Hematopoietic multipotent progenitor cell treated with erythropoietin and hydrocortisone succinate and interleukin-3 and kit ligand, for 6 days (in vitro differentiated cells): ENCODE data around the gene NIBAN1.

Experiments
- DNase-seq: peaks from one replicate; pipeline ENCODE4 v3.0.0-alpha.2; 2015

Gene NIBAN1

GRCh38 chr1:184941410-184941733 lies 32.9 kb downstream of the NIBAN1 start:
- no peak for DNase-seq

GRCh38 chr1:184940694-184941409 lies 33.5 kb downstream of the NIBAN1 start:
- DNase-seq, result no peak

GRCh38 chr1:184940226-184940625 lies 34.1 kb downstream of the NIBAN1 start:
- no peak for DNase-seq

- DNase-seq, result no peak
Observed at GRCh38 chr1:184937729-184938128, 36.6 kb downstream of the NIBAN1 start.

DNA sequence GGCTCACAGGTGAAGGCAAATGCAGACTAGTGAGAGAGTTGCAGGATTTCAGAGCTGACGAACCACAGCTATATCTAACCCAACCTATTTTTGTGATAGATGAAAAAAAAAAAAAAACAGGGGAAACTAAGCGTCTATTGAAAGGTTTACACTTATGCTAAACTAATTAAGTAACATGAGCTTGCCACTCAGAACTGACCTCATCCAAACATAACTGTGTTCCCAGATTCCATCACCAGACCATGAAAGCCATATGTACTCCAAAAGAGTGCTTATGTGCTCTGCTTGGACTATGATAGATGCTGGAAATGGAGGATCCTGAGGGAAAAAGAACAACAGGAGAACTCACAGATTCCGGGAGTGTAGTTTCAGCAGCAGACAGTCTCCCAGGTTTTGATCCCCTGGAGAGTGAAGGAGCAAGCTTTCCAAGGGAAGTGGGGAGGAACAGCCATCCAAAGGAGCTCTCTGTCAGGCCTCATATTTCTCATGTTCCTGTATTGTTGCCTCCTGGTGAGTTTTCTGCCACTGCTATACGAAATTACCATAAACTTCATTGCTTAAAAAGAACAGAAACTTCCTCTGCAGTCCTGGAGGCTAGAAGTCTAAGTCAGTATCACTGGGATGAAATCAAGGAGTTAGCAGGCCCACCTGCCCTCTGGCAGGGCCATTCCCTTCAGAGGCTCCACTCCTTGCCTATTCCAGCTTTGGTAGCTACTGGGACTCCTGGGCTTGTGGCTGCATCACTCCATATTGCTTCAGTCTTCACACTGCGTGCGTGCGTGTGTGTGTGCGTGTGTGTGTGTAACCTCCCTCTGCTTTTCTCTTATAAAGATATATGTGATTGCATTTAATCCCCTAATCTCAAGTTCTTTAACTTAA lies 38.1 kb downstream of the NIBAN1 start:
- DNase-seq, result no peak

DNA sequence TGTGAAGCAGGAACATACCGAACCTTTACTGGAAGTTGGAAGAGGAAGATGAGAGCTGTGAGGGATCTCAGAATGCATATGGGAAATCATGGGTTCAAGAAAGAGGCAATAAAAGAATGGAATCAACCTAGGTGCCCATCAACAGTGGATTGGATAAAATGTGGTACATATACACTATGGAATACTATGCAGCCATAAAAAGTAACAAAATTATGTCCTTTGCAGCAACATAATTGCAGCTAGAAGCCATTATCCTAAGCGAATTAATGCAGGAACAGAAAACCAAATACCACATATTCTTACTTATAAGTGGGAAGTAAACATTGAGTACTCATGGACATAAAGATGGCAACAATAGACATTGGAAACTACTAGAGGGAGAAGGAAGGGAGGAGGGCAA lies 40.4 kb downstream of the NIBAN1 start:
- no peak for DNase-seq

- DNase-seq, result no peak
Observed at GRCh38 chr1:184932319-184932718, 42.0 kb downstream of the NIBAN1 start.

DNA sequence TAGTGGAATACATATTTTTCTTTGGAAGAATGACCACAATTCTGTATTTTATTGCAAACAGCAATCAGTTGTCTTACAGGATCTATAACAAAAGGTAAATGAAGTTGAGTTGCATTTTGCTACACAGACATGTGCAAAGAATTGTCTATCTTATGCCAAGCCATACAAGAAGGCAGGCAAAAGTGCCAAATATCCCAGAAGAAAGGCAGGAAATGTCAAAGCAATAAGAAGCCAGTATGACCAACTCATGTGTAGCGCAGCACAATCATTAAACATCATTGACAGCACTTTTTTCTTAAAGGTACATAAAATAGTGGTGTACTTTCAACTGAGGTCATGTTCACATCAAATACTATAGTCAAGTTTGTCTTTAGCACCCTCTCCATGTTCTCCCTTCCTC lies 42.7 kb downstream of the NIBAN1 start:
- DNase-seq, result no peak

DNA sequence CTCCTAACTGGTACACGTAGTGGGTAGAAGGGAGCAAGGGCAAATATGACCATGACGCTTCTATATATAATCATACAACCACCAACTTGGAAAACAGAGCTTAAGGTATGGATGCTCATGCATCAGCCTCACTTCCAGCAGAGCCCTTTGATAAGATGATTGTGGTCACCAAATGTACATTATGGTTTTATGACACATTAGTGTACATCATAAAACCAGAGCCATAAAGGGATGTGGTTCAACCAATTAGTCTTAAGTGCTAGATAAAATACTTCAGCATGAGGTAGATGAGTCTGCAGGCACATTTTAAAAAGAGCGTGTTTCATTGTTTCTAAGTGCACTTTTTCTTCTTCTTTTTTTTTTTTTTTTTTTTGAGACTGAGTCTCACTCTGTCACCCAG lies 43.7 kb downstream of the NIBAN1 start:
- peak; percentile 71 for DNase-seq

DNA sequence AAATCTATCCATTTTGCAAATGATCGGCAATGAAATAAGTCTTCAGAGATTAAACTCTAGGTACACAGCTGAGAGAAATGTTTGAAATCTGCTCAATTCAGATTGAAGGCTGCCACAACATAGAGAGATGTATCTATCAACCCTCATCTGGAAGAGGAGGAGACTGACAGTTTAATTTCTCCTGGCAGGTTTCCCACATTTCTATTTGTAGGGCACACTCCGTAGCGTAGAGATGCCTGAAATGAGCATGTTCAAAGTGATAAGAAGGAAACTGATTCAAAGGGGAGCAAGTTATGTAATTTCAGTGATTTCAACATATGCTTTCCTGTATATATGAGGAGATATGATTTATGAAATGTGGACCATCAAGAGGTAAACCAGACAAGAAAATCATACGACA lies 44.1 kb downstream of the NIBAN1 start:
- DNase-seq, result peak; percentile 85

DNA sequence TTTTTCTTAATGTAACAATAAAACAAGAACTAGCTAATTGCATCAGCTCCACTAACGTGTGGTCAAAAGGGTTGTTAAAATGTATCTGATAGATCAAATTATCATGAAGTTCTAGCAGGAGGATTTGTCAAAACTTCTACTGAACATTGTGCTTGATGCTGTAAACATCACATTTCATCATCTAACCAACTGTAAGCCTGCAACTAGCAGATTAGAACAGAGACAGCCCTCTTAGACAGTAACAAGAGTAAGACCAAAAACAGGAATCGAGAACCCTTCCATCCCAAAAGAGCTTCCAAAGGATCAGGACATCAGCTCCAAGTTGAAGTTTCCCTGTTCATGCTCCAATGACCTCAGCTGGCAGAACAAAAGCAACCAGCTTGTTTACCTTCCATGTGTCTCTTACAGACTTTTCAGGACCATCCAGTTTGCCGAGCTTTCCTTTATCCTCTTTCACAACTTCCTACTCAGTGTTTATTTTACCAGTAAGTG lies 44.6 kb downstream of the NIBAN1 start:
- peak; percentile 67 for DNase-seq

DNA sequence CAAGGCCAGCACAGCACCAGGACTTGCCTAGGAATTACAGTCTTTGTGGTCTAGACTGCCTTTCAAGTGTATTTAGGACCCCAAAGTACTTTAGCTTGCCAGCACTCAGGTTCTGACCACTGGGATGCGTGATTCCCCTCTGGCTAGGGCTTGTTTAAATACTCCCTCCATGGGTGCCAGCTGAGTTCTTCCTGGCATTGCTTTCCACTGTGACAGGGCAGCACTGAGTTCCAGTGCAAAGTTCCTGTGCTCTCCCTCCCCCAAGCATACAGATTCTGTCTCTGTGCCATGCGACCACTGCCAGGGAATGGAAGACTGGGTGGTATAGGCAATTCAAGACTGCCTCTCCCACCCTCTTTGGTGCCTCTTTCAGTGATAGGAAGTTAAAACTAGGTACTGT lies 45.9 kb downstream of the NIBAN1 start:
- no peak for DNase-seq
